IPS-18a (cell line): ENCODE measurements around the gene MCAT.
"Not testable (repeated sequence)": the region's sequence is repeated elsewhere in the genome, so short reads cannot be mapped to it uniquely, and the experiment has no call there.

Experiments
- H3K27ac ChIP-seq: one replicate; pipeline ENCODE4 v1.5.1; 2013; ENCODE audit warnings: low read length
- H3K27me3 ChIP-seq: one replicate; pipeline ENCODE4 v1.6.1; 2013; ENCODE audit warnings: mild to moderate bottlenecking, low read length; ENCODE audit not compliant: control insufficient read depth, insufficient read depth
- H3K36me3 ChIP-seq: one replicate; pipeline ENCODE4 v1.6.1; 2013; ENCODE audit warnings: low read depth, low read length; ENCODE audit not compliant: control insufficient read depth
- H3K4me1 ChIP-seq: one replicate; pipeline ENCODE4 v1.6.1; 2013; ENCODE audit warnings: low read depth, low read length; ENCODE audit not compliant: control insufficient read depth
- H3K4me3 ChIP-seq: one replicate; pipeline ENCODE4 v1.5.1; 2013; ENCODE audit warnings: low read length
- H3K9ac ChIP-seq: one replicate; pipeline ENCODE4 v1.6.1; 2013; ENCODE audit warnings: mild to moderate bottlenecking, low read length, moderate library complexity
- H3K9me3 ChIP-seq: one replicate; pipeline ENCODE4 v1.6.1; 2013; ENCODE audit warnings: low read depth, low read length; ENCODE audit not compliant: control insufficient read depth

MCAT gene

DNA sequence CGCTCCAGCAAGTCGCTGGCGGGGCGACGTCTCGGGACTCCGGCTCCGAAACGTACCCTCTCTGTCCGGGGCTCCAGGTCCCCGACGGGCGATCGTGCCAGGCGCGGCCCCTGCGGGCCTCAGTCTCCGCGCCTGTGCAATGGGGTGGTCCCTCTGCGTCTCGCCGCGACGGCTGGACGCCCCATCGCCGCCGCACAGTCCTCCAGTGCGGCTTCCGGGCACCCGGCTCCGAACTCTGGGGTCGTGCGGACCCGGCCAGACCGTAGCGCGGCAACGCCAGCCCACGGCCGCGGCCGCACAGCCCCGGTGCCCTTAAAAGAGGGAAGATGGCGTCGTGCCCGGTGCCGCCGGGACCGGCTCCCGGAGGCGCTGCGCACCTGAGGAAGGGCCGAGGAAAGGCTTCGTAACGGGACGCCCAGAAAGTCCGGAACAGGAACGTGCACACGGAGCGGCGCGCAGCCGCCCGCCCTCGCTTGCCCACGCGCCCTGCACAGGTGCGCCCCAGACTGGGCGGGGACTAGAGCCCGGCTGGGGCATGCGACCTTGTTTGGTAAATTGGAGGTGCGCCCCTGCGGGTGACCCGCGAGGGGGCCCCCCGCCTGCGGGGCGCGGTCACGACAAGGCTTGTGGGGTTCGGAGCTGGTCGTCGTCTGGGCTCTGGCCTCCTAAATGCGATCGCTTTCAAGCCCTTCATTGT, 32.1 kb downstream of the MCAT start:
- Histone ChIP-seq H3K36me3 (no peaks in the 10 kb centered on the region), H3K9me3 (no peaks in the 10 kb centered on the region), H3K27me3 (peaks cover 56% of the 10 kb centered on the region), H3K4me3 (peak overlapping the region; percentile 77), H3K27ac (no peak overlapping the region), H3K9ac (no peak overlapping the region), H3K4me1 (peaks cover 4% of the 10 kb centered on the region)

DNA sequence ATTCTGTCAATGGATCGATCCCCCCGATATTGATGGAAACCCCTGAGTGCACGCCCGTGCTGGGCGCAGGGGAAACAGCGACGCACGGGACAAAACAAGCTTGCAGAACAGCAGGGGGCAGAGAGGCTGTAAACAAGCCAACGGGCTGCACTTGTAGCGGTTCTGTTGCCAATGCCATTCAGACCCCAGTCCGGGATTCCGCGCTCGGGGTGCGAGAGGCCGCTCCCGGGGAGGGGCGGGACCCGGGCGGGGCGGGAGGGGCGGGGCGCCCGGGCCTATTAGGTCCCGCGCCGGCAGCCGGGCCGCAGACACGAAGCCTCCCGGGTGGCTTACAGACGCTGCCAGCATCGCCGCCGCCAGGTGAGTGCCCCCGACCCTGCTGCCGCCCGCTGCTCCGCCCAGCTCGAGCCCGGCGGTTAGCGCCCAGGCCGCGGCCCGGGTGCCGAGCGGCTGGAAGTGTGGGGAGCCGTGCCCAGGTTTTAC, 32.7 kb downstream of the MCAT start, which contains the start of gene BIK:
TSS of gene BIK (plus strand) at position 307 of the 483 bp plus-strand sequence. CDS start 13,273 bp downstream, outside the sequence.
- Histone ChIP-seq H3K36me3 (no peaks in the 10 kb centered on the region), H3K9ac (no peak within 1 kb of the TSS), H3K27ac (no peak within 1 kb of the TSS), H3K4me3 (peak within 1 kb of the TSS; percentile 77), H3K9me3 (no peaks in the 10 kb centered on the region), H3K27me3 (peaks cover 56% of the 10 kb centered on the region), H3K4me1 (peaks cover 4% of the 10 kb centered on the region)

DNA sequence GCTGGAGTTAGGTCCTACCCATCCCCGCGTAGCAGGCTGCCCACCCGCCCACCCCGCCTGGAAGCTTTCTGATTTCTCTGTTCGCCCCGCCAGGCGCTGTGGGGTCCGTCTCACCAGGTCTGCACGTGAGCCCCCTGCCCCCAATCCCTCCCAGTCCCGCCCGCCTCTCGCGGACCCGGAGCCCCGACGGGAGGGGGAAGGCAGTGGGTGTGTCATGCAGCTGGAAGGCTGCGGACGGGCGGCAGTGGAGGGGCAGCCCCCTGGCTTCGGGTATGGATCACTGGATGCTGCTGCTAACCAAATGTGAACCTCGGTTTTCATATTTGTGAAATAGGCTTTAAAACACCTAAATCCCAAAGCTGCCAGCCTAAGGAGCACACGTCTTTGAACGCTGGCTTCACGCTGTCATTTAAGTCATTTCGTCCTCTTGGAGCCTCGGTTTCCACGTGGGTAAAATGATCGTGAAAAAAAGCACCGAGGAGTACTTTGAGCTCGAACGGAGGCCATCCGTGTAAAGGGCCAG, 33.2 kb downstream of the MCAT start:
- no peaks in the 10 kb centered on the region for H3K36me3 ChIP-seq
- no peaks in the 10 kb centered on the region for H3K9me3 ChIP-seq
- H3K27me3 ChIP-seq: peaks cover 56% of the 10 kb centered on the region
- H3K4me1 ChIP-seq: peaks cover 4% of the 10 kb centered on the region
- no peak overlapping the region for H3K27ac ChIP-seq
- H3K4me3 ChIP-seq: peak overlapping the region; percentile 77
- no peak overlapping the region for H3K9ac ChIP-seq

DNA sequence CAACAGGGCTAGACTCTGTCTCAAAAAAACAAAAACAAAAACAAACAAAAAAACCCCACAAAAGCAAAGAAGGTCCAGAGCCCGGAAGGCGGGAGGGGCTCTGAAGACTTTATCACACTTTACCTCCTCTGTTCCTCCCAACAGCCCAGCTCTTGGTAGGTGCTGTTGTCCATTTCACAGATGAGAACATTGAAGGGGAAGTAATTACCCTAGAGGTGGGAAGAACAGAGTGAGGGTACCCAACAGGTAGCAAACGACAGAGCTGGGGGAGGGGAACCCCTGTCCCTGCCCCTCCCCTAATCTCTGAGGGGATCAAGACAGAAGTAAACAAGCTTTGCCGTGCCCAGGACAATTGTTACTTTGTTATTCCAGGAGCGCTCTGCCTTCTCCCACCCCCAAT, 33.7 kb downstream of the MCAT start:
- H3K9me3 ChIP-seq: no peaks in the 10 kb centered on the region
- H3K27ac ChIP-seq: no peak overlapping the region
- no peak overlapping the region for H3K4me3 ChIP-seq
- no peaks in the 10 kb centered on the region for H3K36me3 ChIP-seq
- H3K4me1 ChIP-seq: peaks cover 4% of the 10 kb centered on the region
- peaks cover 56% of the 10 kb centered on the region for H3K27me3 ChIP-seq
- H3K9ac ChIP-seq: no peak overlapping the region

DNA sequence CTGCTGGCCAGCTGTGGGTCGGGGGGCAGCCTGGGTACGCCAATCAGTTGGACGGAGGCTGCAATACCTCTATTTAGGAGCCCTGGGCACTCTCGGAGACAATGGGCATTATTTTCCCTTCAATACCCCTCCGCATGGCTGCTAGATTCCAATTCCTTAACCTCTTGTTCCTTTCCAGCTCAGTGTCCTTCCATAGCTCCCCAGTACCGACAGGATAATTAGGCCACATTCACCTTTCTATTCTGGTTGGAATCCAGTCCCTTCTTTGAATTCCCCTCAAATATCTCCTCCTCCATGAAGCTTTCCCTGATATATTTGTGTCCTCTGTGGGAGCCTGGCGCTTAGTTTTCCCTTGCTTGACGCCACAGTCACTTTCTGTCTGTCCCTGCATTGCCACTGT, 36.9 kb downstream of the MCAT start:
- H3K27ac ChIP-seq: no peak overlapping the region
- H3K4me1 ChIP-seq: peaks cover 4% of the 10 kb centered on the region
- peaks cover 28% of the 10 kb centered on the region for H3K27me3 ChIP-seq
- no peaks in the 10 kb centered on the region for H3K36me3 ChIP-seq
- no peaks in the 10 kb centered on the region for H3K9me3 ChIP-seq
- H3K4me3 ChIP-seq: no peak overlapping the region
- H3K9ac ChIP-seq: no peak overlapping the region

DNA sequence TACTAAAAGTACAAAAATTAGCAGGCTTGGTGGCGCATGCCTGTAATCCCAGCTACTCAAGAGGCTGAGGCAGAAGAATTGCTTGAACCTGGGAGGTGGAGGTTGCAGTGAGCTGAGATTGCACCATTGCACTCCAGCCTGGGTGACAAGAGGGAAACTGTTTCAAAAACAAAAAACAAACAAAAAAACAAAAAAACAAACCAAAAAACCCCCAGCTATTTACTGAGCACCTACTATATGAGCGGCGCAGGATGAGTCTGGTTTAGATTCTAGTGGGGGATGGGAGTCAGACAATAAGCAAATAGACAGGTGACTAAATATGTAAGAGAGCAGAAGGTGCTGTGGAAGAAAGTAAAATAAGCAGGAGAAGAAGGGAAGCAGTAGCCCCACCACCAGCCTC, 38.2 kb downstream of the MCAT start:
- H3K27me3 ChIP-seq: peaks cover 15% of the 10 kb centered on the region
- not testable (repeated sequence) for H3K9ac ChIP-seq, H3K4me3 ChIP-seq, H3K9me3 ChIP-seq, H3K4me1 ChIP-seq, H3K36me3 ChIP-seq, H3K27ac ChIP-seq

DNA sequence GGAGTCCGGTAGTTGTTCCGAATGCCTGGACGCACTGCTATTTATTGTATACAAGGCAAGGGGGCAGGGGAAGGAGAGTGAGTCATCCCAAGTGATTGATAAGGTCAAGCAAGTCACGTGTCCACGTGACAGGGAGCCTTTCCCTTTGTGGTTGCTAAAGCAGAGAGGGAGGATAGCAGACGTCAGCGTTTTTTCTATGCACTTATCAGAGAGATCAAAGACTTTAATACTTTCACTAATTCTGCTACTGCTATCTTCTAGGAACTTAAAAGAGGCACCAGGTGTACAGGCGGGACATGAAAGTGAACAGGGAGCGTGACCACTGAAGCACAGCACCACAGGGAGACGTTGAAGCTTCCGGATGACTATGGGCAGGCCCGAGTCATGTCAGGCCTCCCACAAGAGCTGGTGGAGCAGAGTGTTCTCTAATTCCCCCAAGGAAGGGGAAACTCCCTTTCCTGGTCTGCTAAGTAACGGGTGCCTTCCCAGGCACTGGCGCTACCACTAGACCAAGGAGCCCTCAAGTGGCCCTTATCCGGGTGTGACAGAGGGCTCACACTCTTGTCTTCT, 39.1 kb downstream of the MCAT start:
- H3K36me3 ChIP-seq, H3K27me3 ChIP-seq, H3K4me1 ChIP-seq, H3K9me3 ChIP-seq, H3K9ac ChIP-seq, H3K27ac ChIP-seq, H3K4me3 ChIP-seq: not testable (repeated sequence)

DNA sequence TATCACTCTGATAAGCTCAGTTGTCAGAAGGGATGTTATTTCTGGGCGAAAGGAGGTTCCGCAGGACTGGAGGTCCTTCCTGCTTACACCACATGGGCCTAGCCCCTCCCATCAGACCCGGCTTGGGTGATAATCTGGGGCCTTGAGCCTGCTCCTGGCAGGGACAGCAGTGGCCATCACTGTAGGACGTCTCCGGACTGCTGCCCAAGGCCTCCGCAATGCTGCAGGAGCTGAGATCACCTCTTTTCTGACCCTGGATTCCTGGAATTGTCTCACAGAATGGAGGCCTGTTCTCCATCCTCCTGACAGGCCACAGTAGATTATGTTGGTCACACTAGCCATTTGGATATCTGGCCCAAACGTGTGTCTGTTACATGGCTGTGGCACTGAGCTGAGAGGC, 41.9 kb downstream of the MCAT start:
- H3K27ac ChIP-seq: no peak overlapping the region
- no peak overlapping the region for H3K4me3 ChIP-seq
- no peaks in the 10 kb centered on the region for H3K27me3 ChIP-seq
- H3K36me3 ChIP-seq: no peaks in the 10 kb centered on the region
- H3K9me3 ChIP-seq: peaks cover 5% of the 10 kb centered on the region
- no peak overlapping the region for H3K9ac ChIP-seq
- H3K4me1 ChIP-seq: no peaks in the 10 kb centered on the region

DNA sequence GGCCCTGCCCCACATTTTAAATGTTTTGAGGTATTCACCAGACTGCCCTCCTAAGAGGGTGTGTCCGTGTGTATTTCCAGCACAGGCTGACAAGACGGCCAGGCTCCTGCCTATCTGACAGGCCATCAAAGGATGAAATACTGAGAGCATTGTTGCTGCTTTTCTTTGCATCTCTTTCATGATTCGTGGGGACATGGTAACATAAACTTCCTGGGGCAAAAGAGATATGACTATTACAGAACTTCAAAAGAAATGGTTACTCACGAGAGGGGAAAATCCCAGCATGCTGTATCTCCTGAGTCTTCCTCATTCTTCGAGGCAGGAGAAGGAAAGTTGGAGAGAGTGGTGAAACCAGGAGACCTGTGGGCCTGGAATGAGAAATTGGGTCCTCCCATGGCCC, 43.0 kb downstream of the MCAT start:
- Histone ChIP-seq H3K9ac (no peak overlapping the region), H3K4me3 (no peak overlapping the region), H3K27ac (no peak overlapping the region), H3K9me3 (peaks cover 9% of the 10 kb centered on the region), H3K36me3 (no peaks in the 10 kb centered on the region), H3K4me1 (no peaks in the 10 kb centered on the region), H3K27me3 (no peaks in the 10 kb centered on the region)

DNA sequence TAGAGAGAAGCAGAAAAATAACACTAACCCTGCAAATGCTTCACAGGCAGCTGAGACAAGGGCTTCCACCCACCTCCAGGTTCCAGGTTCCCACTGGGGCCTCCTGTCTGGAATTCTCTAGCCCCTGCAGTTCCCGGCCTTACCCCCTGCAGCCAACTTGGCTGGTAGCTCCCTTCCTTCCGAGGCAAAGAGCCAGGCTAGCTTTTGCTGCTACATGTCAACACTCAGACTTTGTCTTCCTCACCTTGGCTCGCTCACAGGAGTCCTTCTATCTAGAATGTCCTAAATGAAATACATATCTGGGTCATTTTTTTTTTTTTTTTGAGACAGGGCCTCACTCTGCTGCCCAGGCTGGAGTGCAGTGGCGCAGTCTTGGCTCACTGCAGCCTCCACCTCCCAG, 44.1 kb downstream of the MCAT start:
- Histone ChIP-seq H3K9me3 (peaks cover 9% of the 10 kb centered on the region), H3K27me3 (no peaks in the 10 kb centered on the region), H3K4me1 (no peaks in the 10 kb centered on the region), H3K36me3 (no peaks in the 10 kb centered on the region), H3K4me3 (no peak overlapping the region), H3K27ac (no peak overlapping the region), H3K9ac (no peak overlapping the region)

DNA sequence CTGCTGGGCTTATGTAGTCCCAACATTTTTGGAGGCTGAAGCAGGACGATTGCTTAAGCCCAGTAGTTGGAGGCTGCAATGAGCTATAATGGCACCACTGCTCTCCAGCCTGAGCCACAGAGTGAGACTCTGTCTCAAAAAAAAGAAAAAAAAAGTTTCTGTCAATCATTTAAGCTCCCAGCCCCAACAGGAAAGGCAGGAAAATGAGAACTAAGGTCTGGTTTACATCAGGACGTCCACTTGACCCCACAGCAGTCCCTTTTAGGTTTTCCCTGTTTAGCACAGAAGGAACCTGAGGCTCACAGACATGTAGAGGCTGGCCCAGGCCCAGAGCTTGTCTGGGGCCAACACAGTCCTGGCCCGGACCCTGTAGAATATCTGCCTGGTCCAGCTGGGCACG, 44.8 kb downstream of the MCAT start:
- H3K36me3 ChIP-seq: no peaks in the 10 kb centered on the region
- H3K27me3 ChIP-seq: no peaks in the 10 kb centered on the region
- H3K4me3 ChIP-seq: no peak overlapping the region
- no peak overlapping the region for H3K9ac ChIP-seq
- H3K27ac ChIP-seq: no peak overlapping the region
- no peaks in the 10 kb centered on the region for H3K4me1 ChIP-seq
- H3K9me3 ChIP-seq: peaks cover 9% of the 10 kb centered on the region

DNA sequence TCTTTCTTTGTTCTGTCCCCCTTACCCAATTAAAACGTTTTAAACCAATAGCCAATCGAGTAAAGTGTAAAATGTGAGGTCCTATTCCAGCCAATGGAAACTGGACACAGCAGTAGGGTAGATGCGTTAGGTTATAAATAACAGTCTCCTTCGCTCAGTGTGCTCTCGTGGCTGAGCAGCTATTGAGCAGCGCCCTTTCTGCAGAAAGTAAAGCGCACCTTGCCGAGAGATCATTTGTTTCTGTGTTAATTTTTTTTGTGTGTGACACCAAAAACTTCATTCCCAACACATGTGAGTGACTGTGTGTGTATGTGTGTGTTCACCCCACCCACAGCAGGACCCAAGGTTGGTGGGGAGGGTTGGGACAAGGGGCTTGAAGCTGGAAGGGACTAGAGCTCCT, 46.8 kb downstream of the MCAT start:
- Histone ChIP-seq H3K27ac (no peak overlapping the region), H3K36me3 (no peaks in the 10 kb centered on the region), H3K4me3 (no peak overlapping the region), H3K9ac (no peak overlapping the region), H3K27me3 (no peaks in the 10 kb centered on the region), H3K4me1 (no peaks in the 10 kb centered on the region), H3K9me3 (peaks cover 9% of the 10 kb centered on the region)
